ENCODE results near the gene CCDC88C. TPM values are rescaled to one million over a fixed set of nuclear protein-coding genes. Genes with fewer than 3 reads are reported as not detected.

Gene CCDC88C
- total and polyA plus RNA-seq, 2 experiments from 2014 or later = 23.6 to 60.7 TPM

- no peak for ATAC-seq
- no peak overlapping the region for H2AFZ ChIP-seq
- Mint-ChIP-seq H3K9me3 (no peaks in the 10 kb centered on the region), H3K27me3 (ENCODE audit: insufficient read depth, low read depth, poor library complexity) (peaks cover 6% of the 10 kb centered on the region), H3K4me3 (no peak overlapping the region), H3K36me3 (ENCODE audit: low read depth) (peaks cover 60% of the 10 kb centered on the region), H3K4me1 (no peaks in the 10 kb centered on the region), H3K27ac (no peak overlapping the region)
- H3K9me2 ChIP-seq (ENCODE audit: insufficient read depth) = no peaks in the 10 kb centered on the region
- no peaks in the 10 kb centered on the region for H3K27me3 ChIP-seq (ENCODE audit: insufficient read depth)
- no peak overlapping the region for H3K4me3 ChIP-seq
- no peaks in the 10 kb centered on the region for H3K4me1 ChIP-seq (ENCODE audit: insufficient read depth)
- peaks cover 22% of the 10 kb centered on the region for H3K36me3 ChIP-seq (ENCODE audit: insufficient read depth)
- H4K20me1 ChIP-seq (replicated peaks; ENCODE audit: insufficient read depth) = no peaks in the 10 kb centered on the region; the same call in 1 of the 2 replicates
- no peak for DNase-seq (ENCODE audit: low spot score)
- H3F3A ChIP-seq (replicated peaks; ENCODE audit: low read depth) = 0 out of 2 replicates have a peak, but pooled peaks cover 5% of the 10 kb centered on the region
- no peak overlapping the region for H3K4me2 ChIP-seq
- TF ChIP-seq ZNF114 (CRISPR knock-in tag; IDR thresholded peaks at IDR 0.05) = no peak
- no peak for TF ChIP-seq REST (IDR thresholded peaks at IDR 0.05; ENCODE audit: unreplicated experiment)
- TF ChIP-seq CREB1 (CRISPR knock-in tag; IDR thresholded peaks at IDR 0.05; ENCODE audit: low read depth) = no peak
- TF ChIP-seq CTCF (conservative IDR thresholded peaks at IDR 0.05; ENCODE audit: low read depth in 2 of 2) = no peak
- TF ChIP-seq JUNB (IDR thresholded peaks at IDR 0.05; ENCODE audit: unreplicated experiment) = no peak
- TF ChIP-seq ZNF331 (CRISPR knock-in tag; IDR thresholded peaks at IDR 0.05; ENCODE audit: low read depth) = no peak
- no peak for TF ChIP-seq STAT1 (IDR thresholded peaks at IDR 0.05; ENCODE audit: unreplicated experiment)
- TF ChIP-seq NANOG (IDR thresholded peaks at IDR 0.05; ENCODE audit: borderline replicate concordance) = no peak
- no peak for TF ChIP-seq EZH2phosphoT487 (IDR thresholded peaks at IDR 0.05; ENCODE audit: unreplicated experiment)
- no peak for TF ChIP-seq EZH2 (IDR thresholded peaks at IDR 0.05; ENCODE audit: low read depth, unreplicated experiment)
- no peak for TF ChIP-seq POLR2AphosphoS5 (IDR thresholded peaks at IDR 0.05; ENCODE audit: low read depth)
- no peak for TF ChIP-seq ZNF462 (CRISPR knock-in tag; IDR thresholded peaks at IDR 0.05)
- TF ChIP-seq ETS1 (IDR thresholded peaks at IDR 0.05) = no peak
- H3K27ac ChIP-seq (ENCODE audit: low read depth) = no peak overlapping the region
- H3K79me2 ChIP-seq (replicated peaks; ENCODE audit: insufficient read depth) = no peaks in the 10 kb centered on the region
These were observed 128.2 kb downstream of the CCDC88C start for GRCh38 chr14:91289464-91289863.
